ENCODE measurements around the gene SPATA33.

DNA sequence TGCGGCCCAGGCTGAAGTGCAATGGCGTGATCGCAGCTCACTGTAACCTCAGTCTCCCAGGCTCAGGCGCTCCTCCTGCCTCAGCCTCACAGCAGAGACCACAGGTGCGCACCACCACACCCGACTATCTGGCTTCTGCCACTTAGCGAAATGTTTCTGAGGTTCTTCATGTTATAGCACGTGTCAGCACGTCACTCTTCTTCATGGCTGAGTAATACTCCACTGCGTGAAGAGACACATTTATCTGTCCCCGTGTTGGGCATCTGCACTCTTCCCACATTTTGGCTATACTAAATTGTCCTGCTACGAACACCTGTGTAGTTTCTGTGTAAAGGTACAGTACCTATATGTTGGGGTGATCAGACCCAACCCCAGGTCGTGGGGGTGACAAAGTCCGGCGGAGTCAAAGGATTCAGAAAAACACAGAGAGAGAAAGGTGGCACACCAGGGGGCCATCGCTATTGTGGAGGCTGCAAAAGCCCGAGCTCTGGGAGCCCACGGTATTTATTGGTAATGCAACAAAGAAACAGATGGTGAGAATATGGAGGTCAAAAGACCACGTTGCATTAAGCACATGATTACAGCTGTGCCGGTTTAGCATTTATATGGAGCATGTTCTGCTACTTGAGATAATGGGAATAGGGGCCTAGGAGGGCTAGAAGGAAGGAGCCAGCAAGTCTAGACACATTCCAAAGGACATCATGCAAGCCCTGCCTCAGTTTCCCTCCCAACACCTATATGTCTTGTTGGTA lies 45.0 kb upstream of the SPATA33 start:
- TF ChIP-seq, protein P1, sequence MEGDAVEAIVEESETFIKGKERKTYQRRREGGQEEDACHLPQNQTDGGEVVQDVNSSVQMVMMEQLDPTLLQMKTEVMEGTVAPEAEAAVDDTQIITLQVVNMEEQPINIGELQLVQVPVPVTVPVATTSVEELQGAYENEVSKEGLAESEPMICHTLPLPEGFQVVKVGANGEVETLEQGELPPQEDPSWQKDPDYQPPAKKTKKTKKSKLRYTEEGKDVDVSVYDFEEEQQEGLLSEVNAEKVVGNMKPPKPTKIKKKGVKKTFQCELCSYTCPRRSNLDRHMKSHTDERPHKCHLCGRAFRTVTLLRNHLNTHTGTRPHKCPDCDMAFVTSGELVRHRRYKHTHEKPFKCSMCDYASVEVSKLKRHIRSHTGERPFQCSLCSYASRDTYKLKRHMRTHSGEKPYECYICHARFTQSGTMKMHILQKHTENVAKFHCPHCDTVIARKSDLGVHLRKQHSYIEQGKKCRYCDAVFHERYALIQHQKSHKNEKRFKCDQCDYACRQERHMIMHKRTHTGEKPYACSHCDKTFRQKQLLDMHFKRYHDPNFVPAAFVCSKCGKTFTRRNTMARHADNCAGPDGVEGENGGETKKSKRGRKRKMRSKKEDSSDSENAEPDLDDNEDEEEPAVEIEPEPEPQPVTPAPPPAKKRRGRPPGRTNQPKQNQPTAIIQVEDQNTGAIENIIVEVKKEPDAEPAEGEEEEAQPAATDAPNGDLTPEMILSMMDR (conservative IDR thresholded peaks at IDR 0.05), result no peak
- TF ChIP-seq EZH2 (IDR thresholded peaks at IDR 0.05; ENCODE audit: low read depth), result no peak

Measured in PC-9 (cell line).